Stimulated activated CD4-positive, alpha-beta T cell treated with anti-CD3 and anti-CD28 coated beads, Interleukin-2, amount 100 ng/mL, for 24 hours (primary cell): ENCODE measurements around the gene ALKBH4.
"Not testable (repeated sequence)": the region's sequence is repeated elsewhere in the genome, so short reads cannot be mapped to it uniquely, and the experiment has no call there.

Experiments
- DNase-seq, 2 donors: peaks; one replicate each; pipeline ENCODE4 v3.0.0-alpha.2; 2020

The ALKBH4 gene

GRCh38 chr7:102426268-102427018 is 38.2 kb downstream of the ALKBH4 start:
- peak; percentile 76 to 82 for DNase-seq

- peak; percentile 80 to 86 for DNase-seq
Measured at GRCh38 chr7:102425639-102426267, 38.9 kb downstream of the ALKBH4 start.

GRCh38 chr7:102424787-102425218 is 39.9 kb downstream of the ALKBH4 start:
- DNase-seq = no peak

GRCh38 chr7:102424129-102424551 is 40.5 kb downstream of the ALKBH4 start:
- no peak for DNase-seq

GRCh38 chr7:102421706-102422240 is 42.9 kb downstream of the ALKBH4 start:
- DNase-seq = no peak

GRCh38 chr7:102418592-102418991 is 46.1 kb downstream of the ALKBH4 start:
- DNase-seq = no peak

- DNase-seq = no peak
Measured at GRCh38 chr7:102417105-102417504, 47.6 kb downstream of the ALKBH4 start.

GRCh38 chr7:102416406-102416805 is 48.3 kb downstream of the ALKBH4 start:
- no peak for DNase-seq

GRCh38 chr7:102415685-102416225 is 48.9 kb downstream of the ALKBH4 start:
- DNase-seq = peak; percentile 57 to 71

GRCh38 chr7:102413611-102414010 is 51.1 kb downstream of the ALKBH4 start:
- no peak for DNase-seq

GRCh38 chr7:102413091-102413490 is 51.6 kb downstream of the ALKBH4 start:
- DNase-seq = no peak

GRCh38 chr7:102412548-102412947 is 52.1 kb downstream of the ALKBH4 start:
- DNase-seq = peak; percentile 54 to 63

- no peak for DNase-seq
Measured at GRCh38 chr7:102410918-102411317, 53.7 kb downstream of the ALKBH4 start.

GRCh38 chr7:102410123-102410522 is 54.5 kb downstream of the ALKBH4 start:
- no peak for DNase-seq

GRCh38 chr7:102409340-102409739 is 55.3 kb downstream of the ALKBH4 start:
- no peak for DNase-seq

- not testable (repeated sequence) for DNase-seq
Measured at GRCh38 chr7:102408530-102408929, 56.1 kb downstream of the ALKBH4 start.

- DNase-seq = no peak
Measured at GRCh38 chr7:102407910-102408309, 56.8 kb downstream of the ALKBH4 start.
